Activated T-cell treated with anti-CD3 and anti-CD28 coated beads, Interleukin-2, amount 50 U/mL, for 48 hours (primary cell): Measurements from ENCODE around the gene SRCIN1.

Experiments
- DNase-seq, 2 experiments: peaks; one replicate each; pipeline ENCODE4 v3.0.0-alpha.2; 2020

The SRCIN1 gene

GRCh38 chr17:38579083-38579480, 26.7 kb downstream of the SRCIN1 start:
- DNase-seq: no peak

- no peak for DNase-seq
Observed at GRCh38 chr17:38578229-38579082, 27.3 kb downstream of the SRCIN1 start.

- DNase-seq: no peak
Observed at GRCh38 chr17:38577645-38578173, 28.0 kb downstream of the SRCIN1 start.

- DNase-seq: no peak
Observed at GRCh38 chr17:38577244-38577643, 28.5 kb downstream of the SRCIN1 start.

GRCh38 chr17:38575781-38576180, 30.0 kb downstream of the SRCIN1 start:
- no peak for DNase-seq

GRCh38 chr17:38574712-38575111, 31.0 kb downstream of the SRCIN1 start:
- DNase-seq: no peak

GRCh38 chr17:38572669-38573365, 32.9 kb downstream of the SRCIN1 start:
- no peak for DNase-seq

- DNase-seq: no peak
Observed at GRCh38 chr17:38571833-38572668, 33.7 kb downstream of the SRCIN1 start.

- no peak for DNase-seq
Observed at GRCh38 chr17:38569701-38570512, 35.8 kb downstream of the SRCIN1 start.

- no peak for DNase-seq
Observed at GRCh38 chr17:38568845-38569510, 36.8 kb downstream of the SRCIN1 start.

- DNase-seq: no peak
Observed at GRCh38 chr17:38568274-38568673, 37.5 kb downstream of the SRCIN1 start.

GRCh38 chr17:38567350-38567749, 38.4 kb downstream of the SRCIN1 start:
- no peak for DNase-seq

GRCh38 chr17:38566666-38567031, 39.1 kb downstream of the SRCIN1 start:
- no peak for DNase-seq

- no peak for DNase-seq
Observed at GRCh38 chr17:38565853-38566665, 39.7 kb downstream of the SRCIN1 start.

GRCh38 chr17:38564869-38565268, 40.9 kb downstream of the SRCIN1 start:
- no peak for DNase-seq

GRCh38 chr17:38564254-38564837, 41.4 kb downstream of the SRCIN1 start:
- DNase-seq: no peak

GRCh38 chr17:38563362-38564253, 42.1 kb downstream of the SRCIN1 start:
- DNase-seq: no peak

- no peak for DNase-seq
Observed at GRCh38 chr17:38562903-38563302, 42.8 kb downstream of the SRCIN1 start.

GRCh38 chr17:38562215-38562569, 43.6 kb downstream of the SRCIN1 start:
- no peak for DNase-seq
